A549 (cell line): ENCODE measurements around the gene LMO7. TPM values are rescaled to one million over a fixed set of nuclear protein-coding genes. Genes with fewer than 3 reads are reported as not detected.

ENCODE experiments used
- ATAC-seq, 2 experiments: fragments of 200-7000 bp in 1 of 2; fragments of >200 bp in 1 of 2; cut with Nextera tagmentation in 1 of 2; cut with Tn5 transposase in 1 of 2; 3 replicates each; pipeline versions ENCODE4 v1.8.0 to v1.9.1; 2018 to 2020; ENCODE audit warnings: mild to moderate bottlenecking in 1 of 2, moderate library complexity in 1 of 2
- CTCF ChIA-PET: fragments of 300-600 bp; sonication (Branson Sonifier 250); formaldehyde crosslinking; extraction: SDS; loops from one replicate; lab custom pipeline; 2021; ENCODE audit warnings: antibody characterized with exemption, inconsistent platforms; lab: Yijun Ruan, JAX
- POLR2A ChIA-PET: fragments of 350-600 bp; formaldehyde crosslinking; extraction: SDS; loops from one replicate; lab custom pipeline; 2021; ENCODE audit warnings: antibody characterized with exemption, inconsistent platforms; lab: Yijun Ruan, JAX
- DNase-seq, 2 experiments: peaks; one replicate each; pipeline versions ENCODE4 v3.0.0 to v3.0.0-alpha.2; 2011 to 2016; ENCODE audit warnings: low read depth in 1 of 2, low spot score in 1 of 2
- FAIRE-seq: peaks from 2 replicates; lab custom pipeline; 2011; peaks lifted over from hg19 to GRCh38; lab: Jason Lieb, UNC
- H3K27ac ChIP-seq, 2 experiments: fragments of >200 bp; sonication (Bioruptor Twin); formaldehyde crosslinking; 3 replicates each; pipeline ENCODE4 v1.5.1; 2016 to 2017
- H3K4me1 ChIP-seq: fragments of >200 bp; sonication (Bioruptor Twin); formaldehyde crosslinking; 3 replicates; pipeline ENCODE4 v1.6.1; 2016
- H3K4me2 ChIP-seq: fragments of >200 bp; sonication (Bioruptor Twin); formaldehyde crosslinking; 3 replicates; pipeline ENCODE4 v1.6.1; 2016
- H3K4me3 ChIP-seq: fragments of >200 bp; sonication (Bioruptor Twin); formaldehyde crosslinking; 3 replicates; pipeline ENCODE4 v1.5.1; 2016
- H3K9me3 ChIP-seq: fragments of >200 bp; sonication (Bioruptor Twin); formaldehyde crosslinking; 3 replicates; pipeline ENCODE4 v1.6.1; 2016
- CEBPB ChIP-seq, 2 experiments: fragments of >200 bp in 1 of 2; sonication (Bioruptor Twin) in 1 of 2; formaldehyde crosslinking in 1 of 2; IDR thresholded peaks; 2 replicates each; pipeline ENCODE4 v1.6.1; 2012 to 2016
- E2F6 ChIP-seq: IDR thresholded peaks from 2 replicates; pipeline ENCODE4 v1.6.1; 2012; ENCODE audit warnings: low read depth, borderline replicate concordance
- EHF ChIP-seq: fragments of 250-450 bp; sonication (Bioruptor Pico); IDR thresholded peaks from 2 replicates; pipeline ENCODE4 v1.5.0; 2020; ENCODE audit warnings: mild to moderate bottlenecking
- EHMT2 ChIP-seq: fragments of 200-600 bp; sonication (generic); IDR thresholded peaks from 2 replicates; pipeline ENCODE4 v1.6.1; 2016; ENCODE audit warnings: antibody characterized with exemption, low read depth, mild to moderate bottlenecking, moderate library complexity
- ELK1 ChIP-seq: fragments of 150-350 bp; IDR thresholded peaks from 2 replicates; pipeline ENCODE4 v1.6.1; 2014; ENCODE audit warnings: low read depth, mild to moderate bottlenecking, low read length
- EP300 ChIP-seq, 2 experiments: fragments of >200 bp; sonication (Bioruptor Twin); formaldehyde crosslinking; IDR thresholded peaks; 2 replicates in 1 of 2; 3 replicates in 1 of 2; pipeline ENCODE4 v1.6.1; 2016 to 2017
- FOXS1 ChIP-seq: fragments of 250-450 bp; sonication (Bioruptor Pico); IDR thresholded peaks from 2 replicates; pipeline ENCODE4 v1.5.0; 2020; ENCODE audit warnings: mild to moderate bottlenecking, moderate library complexity
- GATA3 ChIP-seq: IDR thresholded peaks from 2 replicates; pipeline ENCODE4 v1.6.1; 2012; ENCODE audit warnings: borderline replicate concordance
- HDAC2 ChIP-seq: fragments of 200-600 bp; sonication (generic); IDR thresholded peaks from 2 replicates; pipeline ENCODE4 v1.6.1; 2016
- HES2 ChIP-seq: fragments of >200 bp; sonication (Bioruptor Twin); formaldehyde crosslinking; IDR thresholded peaks from 2 replicates; pipeline ENCODE4 v1.6.1; 2016
- HOXA7 ChIP-seq: fragments of 250-450 bp; sonication (Bioruptor Pico); IDR thresholded peaks from 2 replicates; pipeline ENCODE4 v1.5.0; 2020; ENCODE audit warnings: mild to moderate bottlenecking, moderate library complexity
- HOXB13 ChIP-seq: fragments of 250-450 bp; sonication (Bioruptor Pico); IDR thresholded peaks from 2 replicates; pipeline ENCODE4 v1.5.0; 2020; ENCODE audit warnings: low read depth, mild to moderate bottlenecking, moderate library complexity
- HOXB5 ChIP-seq: fragments of 250-450 bp; sonication (Bioruptor Pico); IDR thresholded peaks from 2 replicates; pipeline ENCODE4 v1.5.0; 2020; ENCODE audit warnings: mild to moderate bottlenecking, moderate library complexity
- JUNB ChIP-seq: fragments of >200 bp; sonication (Bioruptor Twin); formaldehyde crosslinking; IDR thresholded peaks from 2 replicates; pipeline ENCODE4 v1.6.1; 2016
- KDM1A ChIP-seq: fragments of 200-600 bp; sonication (generic); IDR thresholded peaks from 2 replicates; pipeline ENCODE4 v1.6.1; 2016; ENCODE audit warnings: low read depth, mild to moderate bottlenecking
- MAX ChIP-seq: IDR thresholded peaks from 2 replicates; pipeline ENCODE4 v1.6.1; 2012
- MYC ChIP-seq: IDR thresholded peaks from 2 replicates; pipeline ENCODE4 v1.6.1; 2012; ENCODE audit warnings: mild to moderate bottlenecking, inconsistent platforms, low read length, improper control_type of control experiment, borderline replicate concordance
- NFE2L2 ChIP-seq: fragments of 150-350 bp; conservative IDR thresholded peaks from 2 replicates; pipeline ENCODE4 v1.6.1; 2014; ENCODE audit warnings: low read length
- NPAS2 ChIP-seq: fragments of 250-450 bp; sonication (Bioruptor Pico); IDR thresholded peaks from 2 replicates; pipeline ENCODE4 v1.8.0; 2022; ENCODE audit warnings: mild to moderate bottlenecking, moderate library complexity, borderline replicate concordance
- NR3C1 ChIP-seq: fragments of >200 bp; sonication (Bioruptor Twin); formaldehyde crosslinking; IDR thresholded peaks from 3 replicates; pipeline ENCODE4 v1.6.1; 2017
- PBX3 ChIP-seq: IDR thresholded peaks from 2 replicates; pipeline ENCODE4 v1.6.1; 2012
- PHF8 ChIP-seq: fragments of 200-600 bp; sonication (generic); IDR thresholded peaks from 2 replicates; pipeline ENCODE4 v1.6.1; 2016; ENCODE audit warnings: low read depth, mild to moderate bottlenecking, antibody characterized with exemption, moderate library complexity, borderline replicate concordance
- POLR2A ChIP-seq: IDR thresholded peaks from 2 replicates; pipeline ENCODE4 v1.6.1; 2012; ENCODE audit warnings: mild to moderate bottlenecking, low read length
- RARB ChIP-seq: fragments of 250-450 bp; sonication (Bioruptor Pico); IDR thresholded peaks from 2 replicates; pipeline ENCODE4 v1.8.0; 2021; ENCODE audit warnings: mild to moderate bottlenecking, moderate library complexity
- RNF2 ChIP-seq: fragments of 200-600 bp; sonication (generic); IDR thresholded peaks from 2 replicates; pipeline ENCODE4 v1.6.1; 2016; ENCODE audit warnings: low read depth, mild to moderate bottlenecking, antibody characterized with exemption, moderate library complexity, borderline replicate concordance
- TFCP2L1 ChIP-seq: fragments of 250-450 bp; sonication (Bioruptor Pico); IDR thresholded peaks from 2 replicates; pipeline ENCODE4 v1.5.0; 2021; ENCODE audit warnings: mild to moderate bottlenecking
- TP53 ChIP-seq: fragments of 250-450 bp; sonication (Bioruptor Pico); IDR thresholded peaks from 2 replicates; pipeline ENCODE4 v1.5.0; 2021; ENCODE audit warnings: mild to moderate bottlenecking, moderate library complexity
- ZNF302 ChIP-seq: fragments of 250-450 bp; sonication (Bioruptor Pico); IDR thresholded peaks from 2 replicates; pipeline ENCODE4 v1.9.0; 2021; ENCODE audit warnings: inconsistent platforms, mild to moderate bottlenecking, moderate library complexity
- ZSCAN20 ChIP-seq: fragments of 250-450 bp; sonication (Bioruptor Pico); IDR thresholded peaks from 2 replicates; pipeline ENCODE4 v1.8.0; 2022; ENCODE audit warnings: mild to moderate bottlenecking, moderate library complexity
- WGBS: methylation state at CpG from one replicate; pipeline ENCODE4 v1.1.6; 2017; ENCODE audit errors: missing lambda C conversion rate; 5-methylcytosine and 5-hydroxymethylcytosine counted together
- polyA plus RNA-seq, 4 experiments: library from polyadenylated mRNA; depleted of rRNA in 3 of 4; stranded (reverse); fragments of >200 nt; fragmentation: RNase III in 1 of 4; extraction: RNeasy Plus Mini Kit Qiagen cat#74134 plus additional on column Dnase treatment in 1 of 4; gene quantifications; 2 replicates in 3 of 4; 3 replicates in 1 of 4; pipeline ENCODE4 v1.2.3, GENCODE V29; 2011 to 2017
- TF ChIP-seq, protein P1 (sequence below): fragments of 200-600 bp; sonication (generic); IDR thresholded peaks from 2 replicates; pipeline ENCODE4 v1.6.1; 2016; ENCODE audit warnings: antibody characterized with exemption, mild to moderate bottlenecking, moderate library complexity

The LMO7 gene
- polyA plus RNA-seq, 2 of the 4 experiments (the other 2 are of a cell fraction), result 23.4 to 33.2 TPM

DNA sequence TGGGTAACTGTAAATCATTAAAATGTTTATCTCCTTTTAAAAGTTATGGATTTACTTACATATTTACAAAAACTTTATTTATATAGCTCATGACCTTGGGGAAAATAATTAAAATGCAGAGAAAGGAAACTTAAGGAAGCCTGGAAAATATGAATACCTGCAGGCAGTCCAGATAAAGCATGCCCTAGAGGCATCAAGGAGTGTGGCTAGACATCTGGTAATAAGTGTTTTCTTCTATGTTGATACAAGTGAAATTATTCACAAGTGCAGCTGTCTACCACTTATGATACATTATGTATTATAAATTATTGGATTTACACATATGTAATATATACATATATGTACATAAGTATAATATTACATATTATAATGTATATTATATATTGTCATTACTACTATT lies 207.9 kb downstream of the LMO7 start:
- TF ChIP-seq HES2 (no peak), PHF8 (no peak), HOXA7 (CRISPR knock-in tag) (no peak), JUNB (no peak), NR3C1 (no peak), RNF2 (no peak), POLR2A (no peak), PBX3 (no peak), HOXB5 (CRISPR knock-in tag) (no peak), NFE2L2 (no peak), TP53 (CRISPR knock-in tag) (no peak), MAX (no peak), RARB (no peak), GATA3 (no peak), HDAC2 (no peak), ZSCAN20 (CRISPR knock-in tag) (no peak)
- TF ChIP-seq, all 56 proteins: peak for 0
- no peaks in the 10 kb centered on the region for H3K4me1 ChIP-seq
- POLR2A ChIA-PET, result no interaction called here
- H3K4me2 ChIP-seq, result no peak overlapping the region
- no peak overlapping the region for H3K4me3 ChIP-seq
- no peak for DNase-seq
- no peak for FAIRE-seq
- H3K9me3 ChIP-seq, result no peaks in the 10 kb centered on the region
- no peak overlapping the region for H3K27ac ChIP-seq
- CTCF ChIA-PET, result interaction anchor here (1.1 kb wide), 1 partner anchor 148 kb away, joined by 3 read pairs; no protein-coding TSS in a partner anchor
- ATAC-seq, result no peak

GRCh38 chr13:75847588-75847987 lies 211.5 kb downstream of the LMO7 start:
- H3K4me2 ChIP-seq, result no peak overlapping the region
- no peak for FAIRE-seq
- ChIA-PET CTCF (no interaction called here), POLR2A (no interaction called here)
- no peak overlapping the region for H3K27ac ChIP-seq
- no peak for DNase-seq
- H3K4me1 ChIP-seq, result no peaks in the 10 kb centered on the region
- no peak for TF ChIP-seq HDAC2
- no peak for TF ChIP-seq EP300 (IDR thresholded peaks at IDR 0.05)
- ATAC-seq, result no peak
- 96% methylated on average over 2 of the region's 2 CpGs for WGBS
- H3K9me3 ChIP-seq, result no peaks in the 10 kb centered on the region
- H3K4me3 ChIP-seq, result no peak overlapping the region

DNA sequence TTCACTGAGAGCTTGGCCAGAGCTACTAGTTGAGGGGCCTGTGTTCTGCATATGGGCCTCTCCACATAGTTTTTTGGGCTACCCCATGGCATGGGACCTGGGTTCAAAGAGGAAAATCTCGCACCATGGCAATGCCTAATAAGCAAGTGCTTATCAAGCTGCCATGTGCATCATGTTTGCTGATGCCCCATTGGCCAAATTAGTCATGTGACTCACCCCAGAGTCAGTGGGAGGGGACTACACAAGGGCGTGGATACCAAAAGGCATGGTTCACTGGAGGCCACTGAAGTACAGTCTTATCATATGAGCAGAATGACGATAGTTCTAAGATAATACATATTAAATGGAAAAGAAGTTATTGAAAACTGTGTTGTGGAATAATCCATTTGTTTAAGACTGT lies 214.8 kb downstream of the LMO7 start:
- CTCF ChIA-PET, result interaction anchor here (2.3 kb wide), 1 partner anchor 155 kb away, joined by 6 read pairs; no protein-coding TSS in a partner anchor
- Histone ChIP-seq H3K4me1 (no peaks in the 10 kb centered on the region), H3K4me2 (no peak overlapping the region), H3K9me3 (no peaks in the 10 kb centered on the region), H3K4me3 (no peak overlapping the region), H3K27ac (no peak overlapping the region)
- TF ChIP-seq, protein P1, sequence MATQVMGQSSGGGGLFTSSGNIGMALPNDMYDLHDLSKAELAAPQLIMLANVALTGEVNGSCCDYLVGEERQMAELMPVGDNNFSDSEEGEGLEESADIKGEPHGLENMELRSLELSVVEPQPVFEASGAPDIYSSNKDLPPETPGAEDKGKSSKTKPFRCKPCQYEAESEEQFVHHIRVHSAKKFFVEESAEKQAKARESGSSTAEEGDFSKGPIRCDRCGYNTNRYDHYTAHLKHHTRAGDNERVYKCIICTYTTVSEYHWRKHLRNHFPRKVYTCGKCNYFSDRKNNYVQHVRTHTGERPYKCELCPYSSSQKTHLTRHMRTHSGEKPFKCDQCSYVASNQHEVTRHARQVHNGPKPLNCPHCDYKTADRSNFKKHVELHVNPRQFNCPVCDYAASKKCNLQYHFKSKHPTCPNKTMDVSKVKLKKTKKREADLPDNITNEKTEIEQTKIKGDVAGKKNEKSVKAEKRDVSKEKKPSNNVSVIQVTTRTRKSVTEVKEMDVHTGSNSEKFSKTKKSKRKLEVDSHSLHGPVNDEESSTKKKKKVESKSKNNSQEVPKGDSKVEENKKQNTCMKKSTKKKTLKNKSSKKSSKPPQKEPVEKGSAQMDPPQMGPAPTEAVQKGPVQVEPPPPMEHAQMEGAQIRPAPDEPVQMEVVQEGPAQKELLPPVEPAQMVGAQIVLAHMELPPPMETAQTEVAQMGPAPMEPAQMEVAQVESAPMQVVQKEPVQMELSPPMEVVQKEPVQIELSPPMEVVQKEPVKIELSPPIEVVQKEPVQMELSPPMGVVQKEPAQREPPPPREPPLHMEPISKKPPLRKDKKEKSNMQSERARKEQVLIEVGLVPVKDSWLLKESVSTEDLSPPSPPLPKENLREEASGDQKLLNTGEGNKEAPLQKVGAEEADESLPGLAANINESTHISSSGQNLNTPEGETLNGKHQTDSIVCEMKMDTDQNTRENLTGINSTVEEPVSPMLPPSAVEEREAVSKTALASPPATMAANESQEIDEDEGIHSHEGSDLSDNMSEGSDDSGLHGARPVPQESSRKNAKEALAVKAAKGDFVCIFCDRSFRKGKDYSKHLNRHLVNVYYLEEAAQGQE, result no peak
- TF ChIP-seq HDAC2 (no peak), EHMT2 (no peak), E2F6 (no peak), ELK1 (no peak), MYC (no peak), ZSCAN20 (CRISPR knock-in tag) (no peak), HOXB5 (CRISPR knock-in tag) (no peak), EHF (CRISPR knock-in tag) (no peak), JUNB (no peak), POLR2A (no peak), RNF2 (no peak), NPAS2 (CRISPR knock-in tag) (no peak), HOXB13 (CRISPR knock-in tag) (no peak), CEBPB (IDR thresholded peaks at IDR 0.05) (no peak), TFCP2L1 (no peak), KDM1A (no peak), ZNF302 (CRISPR knock-in tag) (no peak), FOXS1 (CRISPR knock-in tag) (no peak)
- DNase-seq, result no peak
- WGBS, result 90% methylated on average over 3 of the region's 3 CpGs
- no peak for FAIRE-seq
- ATAC-seq, result no peak
- POLR2A ChIA-PET, result no interaction called here
